ENCODE measurements around the gene CCER1.
A peak's percentile ranks its signal among the peaks of the same experiment; 100 is the strongest.
"Not testable (repeated sequence)": the region's sequence is repeated elsewhere in the genome, so short reads cannot be mapped to it uniquely, and the experiment has no call there.

CCER1 gene, protein sequence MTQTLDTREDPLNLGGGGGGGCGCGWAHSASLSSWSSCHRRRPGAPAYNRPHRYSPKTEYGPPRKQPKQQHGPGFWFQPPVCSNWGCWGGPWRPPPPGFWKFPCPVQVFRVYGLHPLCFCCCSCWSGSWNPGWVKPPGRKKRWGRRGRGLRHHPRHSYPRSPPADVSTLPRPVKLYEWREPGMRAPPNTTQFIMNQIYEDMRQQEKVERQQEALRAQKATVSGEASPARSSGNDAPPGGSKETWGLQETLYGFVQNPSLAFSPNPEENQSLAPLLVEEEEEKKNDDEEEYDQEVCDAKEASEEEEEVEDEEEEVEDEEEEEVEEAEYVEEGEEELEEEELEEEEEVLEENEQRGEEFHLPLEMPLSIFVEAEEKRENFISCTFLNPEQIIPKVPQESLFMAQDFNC

DNA sequence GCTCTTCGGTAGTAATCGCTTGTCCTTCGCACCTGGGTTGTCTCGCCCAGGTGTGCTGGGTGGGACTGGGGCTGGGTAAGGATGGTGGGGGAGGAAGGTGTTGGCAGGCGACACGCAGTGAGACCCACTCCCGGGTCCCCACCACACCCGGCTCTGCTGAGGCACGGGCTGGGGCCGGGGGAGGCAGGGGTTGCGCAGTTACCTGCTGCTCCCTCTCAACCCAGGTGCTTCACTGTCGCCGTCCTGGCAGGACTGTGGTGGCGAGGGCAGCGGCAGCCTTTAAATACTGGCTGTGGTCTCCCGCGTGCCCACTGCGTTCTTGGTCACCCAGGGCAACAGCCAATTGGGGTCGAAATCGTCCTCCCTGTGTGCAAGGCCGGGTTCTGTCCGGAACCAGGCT is at the start of gene CCER1:
CCER1 (minus strand) TSS at position 256 of the 400 bp plus-strand sequence. CDS start 434 bp downstream, outside the sequence.
- no peak for DNase-seq

DNA sequence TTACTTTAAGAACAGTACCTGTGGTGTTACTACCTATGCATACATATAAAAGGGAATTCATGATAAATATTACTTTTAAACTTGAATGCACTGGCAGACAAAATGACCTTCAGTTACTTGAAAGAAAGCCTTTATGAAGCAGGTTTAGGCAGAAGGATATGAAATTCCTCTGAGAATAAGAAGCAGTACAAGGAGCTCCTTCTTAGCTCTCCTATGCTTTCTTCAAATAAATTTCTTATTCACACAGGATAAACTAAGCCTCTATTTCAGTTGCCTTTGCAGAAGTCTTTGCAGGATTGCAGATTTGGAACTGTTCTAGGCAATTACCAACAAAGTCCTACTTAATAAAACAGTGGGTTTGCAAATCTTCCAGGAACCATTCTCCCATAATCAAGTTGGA is 48.8 kb upstream of the CCER1 start:
- no peak for DNase-seq

DNA sequence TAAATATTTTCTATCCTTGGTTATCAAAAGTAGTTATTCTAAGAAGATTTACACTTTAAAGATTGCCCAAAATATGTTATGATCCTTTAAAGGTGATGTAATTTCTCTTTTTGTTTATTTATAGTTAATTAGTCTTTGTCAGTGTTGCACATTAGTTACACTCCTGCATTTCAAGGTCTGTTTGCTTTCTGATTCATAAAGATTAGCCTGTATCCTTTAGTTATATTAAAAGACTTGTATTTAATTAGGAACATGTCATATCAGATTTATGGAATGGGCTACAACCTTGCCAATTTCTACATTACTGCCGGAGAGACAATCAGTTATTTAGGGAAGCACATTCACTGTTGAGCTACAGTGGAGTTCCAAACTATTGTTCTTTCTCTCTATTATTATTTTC is 46.3 kb upstream of the CCER1 start:
- no peak for DNase-seq

DNA sequence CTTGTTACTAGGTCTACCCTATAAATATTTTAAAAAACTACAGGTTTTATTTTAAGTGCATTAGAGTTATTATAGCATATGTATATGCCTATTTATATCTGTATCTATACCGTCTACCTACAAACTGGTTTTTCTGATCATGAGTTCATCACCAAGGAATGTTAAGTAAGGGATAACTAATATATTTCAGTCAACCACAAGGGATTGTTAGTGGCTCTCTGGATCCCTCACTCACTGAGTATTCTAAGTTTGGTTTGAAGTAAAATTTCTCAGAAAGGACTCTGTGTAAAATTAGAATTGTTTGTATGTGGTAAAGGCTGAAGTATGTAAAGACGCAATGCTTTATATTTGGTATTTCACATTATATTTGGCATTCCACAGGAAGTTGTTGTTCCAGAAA is 45.0 kb upstream of the CCER1 start:
- DNase-seq = no peak

DNA sequence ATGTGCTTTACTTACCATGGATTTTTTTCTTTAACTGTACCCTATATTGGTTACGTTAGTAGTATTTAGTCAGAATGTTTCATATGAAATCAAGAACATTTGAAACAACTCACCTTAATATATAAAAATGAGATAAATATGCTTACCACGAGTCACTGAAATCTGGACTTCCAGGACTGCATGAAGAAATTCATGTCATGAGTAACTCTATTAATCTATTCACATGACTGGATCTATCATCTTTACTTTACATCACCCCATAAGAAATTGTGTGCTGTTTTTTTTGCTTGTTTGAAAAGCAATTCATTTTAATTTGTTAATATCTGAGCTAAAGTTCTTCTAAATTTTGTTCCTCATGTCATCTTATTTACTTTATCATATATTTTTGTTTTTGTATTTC is 44.6 kb upstream of the CCER1 start:
- no peak for DNase-seq

DNA sequence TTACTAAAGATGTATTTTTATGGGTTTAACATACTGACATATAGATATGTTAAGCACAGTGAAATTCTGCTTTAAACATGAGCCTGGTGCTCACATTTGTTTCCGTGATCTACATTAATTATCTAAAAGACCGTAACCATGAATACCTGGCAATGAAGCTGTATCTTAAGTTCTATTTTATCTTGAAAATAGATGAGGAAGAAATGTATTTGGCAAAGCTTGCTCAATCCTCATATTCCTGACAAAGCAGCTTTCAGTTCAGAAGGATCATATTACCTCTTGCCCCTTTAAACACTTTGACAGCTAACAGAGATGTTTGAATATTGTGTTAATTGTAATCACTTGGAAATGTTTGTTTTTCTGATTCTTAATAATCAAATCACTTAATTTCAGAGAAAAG is 40.0 kb upstream of the CCER1 start:
- no peak for DNase-seq

DNA sequence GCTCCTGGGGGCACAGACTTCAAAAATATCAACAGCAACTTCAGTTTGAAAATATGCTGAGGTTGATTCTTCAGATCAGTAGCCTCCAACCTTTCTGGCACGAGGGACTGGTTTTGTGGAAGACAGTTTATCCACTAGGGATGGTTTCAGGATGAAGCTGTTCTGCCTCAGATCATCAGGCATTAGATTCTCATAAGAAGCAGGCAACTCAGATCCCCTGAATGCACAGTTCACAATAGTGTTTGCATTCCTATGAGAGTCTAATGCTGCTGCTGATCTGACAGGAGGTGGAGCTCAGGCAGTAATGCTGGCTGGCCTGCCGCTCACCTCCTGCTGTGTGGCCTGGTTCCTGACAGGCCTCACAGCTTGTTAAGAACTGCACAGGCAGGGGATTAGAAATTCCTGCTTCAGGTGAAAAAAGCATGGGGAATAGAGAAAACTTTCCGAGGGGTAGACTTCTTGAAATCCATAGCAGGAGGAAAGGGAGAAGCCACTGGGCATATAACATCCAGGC is 37.0 kb upstream of the CCER1 start:
- DNase-seq = no peak

DNA sequence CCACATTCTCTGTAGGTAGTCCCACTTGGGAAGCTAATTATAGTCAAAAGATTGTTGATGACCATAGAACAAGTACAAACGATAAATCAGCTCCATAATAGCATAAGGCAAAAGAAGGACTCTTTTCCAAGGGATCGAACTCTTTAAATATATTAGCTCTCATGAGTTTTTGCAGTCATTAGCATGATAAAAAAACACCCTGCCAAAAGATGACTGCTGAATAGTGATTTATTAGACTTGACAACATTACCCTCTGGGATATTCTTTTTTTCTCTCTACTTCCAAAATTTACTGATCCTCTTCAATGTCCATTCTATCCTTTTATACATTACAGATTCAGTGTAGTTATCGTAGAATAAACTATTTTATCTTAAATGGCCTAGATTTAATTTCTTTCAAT is 35.6 kb upstream of the CCER1 start:
- no peak for DNase-seq

DNA sequence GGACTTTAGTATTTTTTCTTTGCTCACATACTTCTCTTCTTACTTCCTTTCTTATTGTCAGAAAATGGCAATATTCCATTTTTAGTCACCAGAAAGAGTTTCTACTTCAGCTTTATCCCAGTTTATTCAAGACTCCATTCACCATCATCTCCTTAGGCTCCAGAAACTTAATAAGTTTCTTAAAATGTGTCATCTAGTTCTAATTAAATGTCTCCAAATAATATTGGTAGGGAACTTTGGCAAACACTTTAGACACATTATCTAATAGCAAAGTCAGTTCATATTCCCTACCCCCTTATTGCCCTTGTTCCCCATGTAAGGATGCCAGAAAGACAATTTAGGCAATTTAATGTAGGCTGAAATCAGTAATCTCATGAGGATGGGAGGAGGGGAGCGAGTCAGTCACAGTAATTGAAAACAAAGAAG is 34.7 kb upstream of the CCER1 start:
- no peak for DNase-seq

DNA sequence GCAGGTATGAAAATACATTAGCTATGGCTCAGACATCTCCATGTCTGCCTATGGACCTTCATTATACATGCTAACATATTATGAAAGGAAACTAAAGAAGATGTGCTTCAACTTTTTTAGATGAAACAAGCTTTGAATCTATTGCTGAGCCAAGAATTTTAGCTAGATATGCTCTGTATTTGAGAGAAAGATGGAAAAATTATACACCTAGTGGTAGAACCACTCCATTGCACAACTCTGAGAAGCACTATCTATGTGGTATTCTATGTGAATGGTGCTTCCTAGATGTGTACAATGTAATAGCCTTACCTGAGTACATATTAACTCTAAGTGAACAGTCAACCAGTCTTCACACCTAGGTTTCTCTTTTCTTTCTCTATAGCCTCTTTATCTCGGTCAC is 32.5 kb upstream of the CCER1 start:
- no peak for DNase-seq

DNA sequence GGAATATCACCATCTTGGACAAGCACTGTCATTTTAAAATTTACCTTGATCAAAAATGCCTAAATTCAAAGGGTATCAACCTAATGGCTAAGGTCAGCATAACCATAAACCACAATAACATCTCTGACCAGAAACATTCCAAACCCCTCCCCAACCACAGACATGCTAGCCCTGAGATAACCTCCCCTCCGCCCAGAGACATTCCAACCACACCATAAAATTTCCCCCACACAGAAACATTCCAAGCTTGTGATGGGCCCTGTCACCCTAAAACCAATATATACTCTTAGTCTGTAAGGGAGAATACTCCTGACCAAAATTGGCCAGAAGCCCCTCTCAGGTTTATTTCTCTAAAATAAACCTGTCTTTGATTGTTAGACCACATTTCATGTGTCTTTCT is 32.1 kb upstream of the CCER1 start:
- peak; percentile 80 for DNase-seq

DNA sequence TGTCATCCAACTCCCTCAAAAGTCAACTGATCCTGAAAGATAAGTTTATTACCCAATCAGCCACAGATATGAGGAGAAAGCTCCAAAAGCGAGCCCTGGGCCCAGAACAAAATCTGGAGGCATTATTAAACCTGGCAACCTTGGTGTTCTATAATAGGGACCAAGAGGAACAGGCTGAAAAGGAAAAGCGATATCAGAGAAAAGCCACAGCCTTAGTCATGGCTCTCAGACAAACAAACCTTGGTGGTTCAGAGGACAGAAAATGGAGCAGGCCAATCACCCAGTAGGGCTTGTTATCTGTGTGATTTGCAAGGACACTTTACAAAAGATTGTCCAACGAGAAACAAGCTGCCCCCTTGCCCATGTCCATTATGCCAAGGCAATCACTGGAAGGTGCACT is 30.4 kb upstream of the CCER1 start:
- DNase-seq = not testable (repeated sequence)

DNA sequence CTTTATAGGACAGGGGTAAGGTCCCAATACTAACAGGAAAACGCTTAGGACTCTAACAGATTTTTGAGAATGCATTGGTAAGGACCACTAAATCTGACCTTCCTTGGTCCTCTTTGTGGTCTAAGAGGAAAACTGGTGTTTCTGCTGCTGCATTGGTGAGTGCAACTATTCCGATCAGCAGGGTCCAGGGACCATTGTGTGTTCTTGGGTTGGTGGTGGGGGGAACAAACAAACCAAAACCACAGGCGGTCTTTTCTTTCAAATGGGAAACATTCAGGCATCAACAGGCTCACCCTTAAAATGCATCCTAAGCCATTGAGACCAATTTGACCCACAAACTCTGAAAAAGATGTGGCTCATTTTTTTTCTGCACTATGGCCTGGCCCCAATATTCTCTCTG is 29.1 kb upstream of the CCER1 start:
- DNase-seq = no peak

DNA sequence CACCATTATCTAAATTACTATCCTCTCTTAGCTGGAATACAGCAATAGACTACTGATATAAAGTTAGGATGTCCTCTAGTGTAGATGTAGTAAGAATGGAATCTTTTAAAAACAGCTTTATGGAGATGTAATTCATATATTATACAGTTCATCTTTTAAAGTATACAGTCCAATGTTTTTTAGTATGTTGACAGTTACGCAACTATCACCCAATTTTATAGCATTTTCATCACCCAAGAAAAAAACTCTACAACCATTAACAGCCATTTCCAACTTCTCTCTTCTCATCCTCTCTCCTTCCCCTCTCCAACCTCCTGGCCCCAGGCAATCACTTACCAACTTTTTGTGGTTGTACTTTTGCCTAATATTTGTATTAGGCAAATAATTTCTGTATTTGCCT is 27.2 kb upstream of the CCER1 start:
- no peak for DNase-seq

DNA sequence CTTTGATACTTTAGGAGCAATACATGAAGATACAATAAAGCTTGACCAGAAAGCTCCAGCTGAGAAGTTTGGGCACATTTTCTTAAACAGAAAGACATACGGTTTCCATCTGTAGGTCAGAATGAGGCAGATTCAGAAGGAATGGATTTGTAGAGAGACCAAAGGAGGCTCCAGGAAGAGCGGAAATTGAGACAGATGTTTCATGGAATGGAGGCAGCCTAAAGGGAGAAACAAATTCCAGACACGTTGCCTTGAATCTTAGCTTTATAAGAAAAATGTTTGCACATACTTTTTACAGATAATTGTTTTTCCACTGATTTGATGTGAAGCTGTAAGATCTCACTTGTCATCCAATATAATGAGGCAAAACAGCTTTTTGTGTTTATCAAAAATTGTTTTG is 25.0 kb upstream of the CCER1 start:
- no peak for DNase-seq

DNA sequence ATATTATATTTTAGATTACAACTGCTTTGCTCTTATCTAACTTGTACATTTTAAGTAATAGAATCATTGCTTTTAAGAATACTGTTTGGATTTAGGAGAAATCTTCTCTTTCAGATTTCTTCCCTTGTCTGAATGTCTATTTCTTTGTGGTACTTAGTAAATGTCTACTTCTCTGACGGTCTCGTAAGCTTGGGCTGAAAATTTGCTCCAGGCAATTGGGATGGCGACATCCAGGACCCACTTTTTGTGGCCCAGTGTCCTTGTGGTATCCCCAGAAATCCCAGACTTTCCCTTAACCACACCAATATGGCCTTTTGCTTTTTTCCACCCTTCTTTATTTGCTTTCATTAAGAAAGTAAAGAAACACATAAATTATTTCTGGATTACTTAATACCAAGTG is 24.0 kb upstream of the CCER1 start:
- DNase-seq = no peak

DNA sequence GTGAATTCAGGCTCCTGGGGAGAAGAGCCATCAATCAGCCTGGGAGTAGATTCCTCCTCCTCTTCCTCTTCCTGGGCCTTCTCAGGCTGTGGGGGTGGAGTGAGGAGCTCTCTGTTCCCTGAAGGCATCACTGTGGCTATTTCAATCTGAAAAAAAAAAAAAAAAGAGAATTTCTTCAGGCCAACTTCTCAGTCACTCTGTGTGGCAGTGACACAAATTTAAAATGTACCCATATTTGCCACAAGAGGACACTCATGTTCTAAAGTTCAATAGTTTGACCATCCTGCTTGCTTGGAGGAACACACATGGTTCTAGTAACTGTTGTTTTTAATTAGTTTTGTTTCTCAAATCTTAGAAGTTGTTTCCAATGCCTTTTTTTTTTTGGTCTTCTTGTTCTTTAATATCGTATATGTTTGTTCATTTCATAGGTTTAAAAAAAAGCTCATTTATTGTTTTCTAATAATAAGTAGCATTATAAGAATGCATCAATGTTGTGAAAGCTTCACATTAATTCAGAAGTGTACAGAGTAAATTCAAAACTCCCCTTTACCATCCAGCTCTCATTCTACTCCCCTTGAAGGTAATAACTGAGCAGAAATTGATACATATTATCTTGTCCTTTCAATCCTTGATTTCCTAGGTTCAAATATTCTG is 23.3 kb upstream of the CCER1 start:
- peak; percentile 42 for DNase-seq

DNA sequence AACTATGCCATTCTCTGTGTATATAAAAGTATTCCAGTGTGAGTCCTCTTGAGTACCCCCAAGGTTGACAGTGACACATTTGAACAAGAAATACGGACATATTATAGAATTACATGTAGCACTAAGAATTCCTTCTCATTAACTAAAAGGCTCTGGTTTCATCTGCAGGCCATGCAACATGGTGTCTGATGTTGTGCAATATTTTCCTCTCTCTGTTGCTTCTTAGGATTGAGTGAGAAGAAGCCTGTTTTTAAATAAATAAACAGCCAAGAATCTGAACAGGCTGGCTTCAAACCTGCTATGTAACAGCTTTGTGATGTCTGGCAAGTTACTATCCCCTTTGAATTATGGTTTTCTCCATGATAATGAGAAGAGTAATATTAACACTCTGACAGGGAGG is 22.2 kb upstream of the CCER1 start:
- no peak for DNase-seq

DNA sequence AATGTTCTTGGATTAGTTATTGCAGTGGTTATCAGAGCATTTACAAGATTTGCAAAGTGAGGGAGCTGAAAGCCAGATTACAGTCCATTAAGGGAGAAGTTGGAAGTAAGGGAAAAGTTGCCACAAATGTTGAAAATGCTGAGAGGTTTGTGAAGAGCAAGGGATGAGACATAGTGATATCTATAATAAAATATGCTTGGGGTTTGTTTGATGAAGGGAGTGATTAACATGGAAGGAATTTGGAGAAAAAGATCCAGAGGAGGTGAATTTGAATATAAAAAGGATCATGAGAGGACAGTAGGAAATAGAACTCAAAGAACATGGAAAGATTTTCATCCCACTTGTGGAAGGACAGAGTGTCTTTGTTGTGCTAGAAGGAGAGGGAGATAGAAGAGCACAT is 19.3 kb upstream of the CCER1 start:
- DNase-seq = peak; percentile 55

DNA sequence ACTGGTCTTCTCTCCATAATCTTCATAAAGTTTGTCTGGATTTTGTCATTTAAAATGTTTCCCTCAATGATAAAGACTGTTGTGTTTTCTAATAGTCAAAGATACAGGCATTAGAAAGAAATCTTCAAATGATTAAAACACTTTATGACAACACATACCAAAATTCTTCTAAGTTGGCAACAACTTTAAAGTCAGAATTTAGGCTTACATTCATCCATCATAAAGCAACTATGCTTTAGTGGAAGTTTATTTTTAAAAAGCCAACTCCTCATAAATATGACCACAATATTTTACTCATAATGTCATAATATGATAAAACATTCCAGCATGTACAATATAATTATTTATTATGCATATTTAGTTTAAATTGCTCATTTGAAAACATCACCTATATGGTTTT is 17.2 kb upstream of the CCER1 start:
- no peak for DNase-seq

DNA sequence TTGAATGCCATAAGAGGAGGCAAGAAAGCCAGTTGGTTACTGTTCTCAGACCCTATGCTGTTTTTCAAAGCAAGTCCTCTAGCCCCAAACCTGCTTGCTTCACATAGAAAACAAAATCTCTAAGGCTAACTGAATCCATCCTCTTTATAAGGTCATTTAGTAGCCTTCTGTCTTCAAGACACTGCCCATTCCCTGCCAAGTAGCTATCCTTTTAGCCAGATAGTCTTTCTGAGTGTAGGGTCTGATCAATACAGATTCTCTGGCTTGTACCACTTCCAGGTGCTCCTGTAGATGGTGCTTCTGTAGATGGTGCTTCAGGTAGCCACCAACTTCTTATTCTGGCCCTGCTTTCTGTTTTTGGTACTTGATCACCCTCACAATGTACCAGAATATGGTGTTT is 15.9 kb upstream of the CCER1 start:
- no peak for DNase-seq

DNA sequence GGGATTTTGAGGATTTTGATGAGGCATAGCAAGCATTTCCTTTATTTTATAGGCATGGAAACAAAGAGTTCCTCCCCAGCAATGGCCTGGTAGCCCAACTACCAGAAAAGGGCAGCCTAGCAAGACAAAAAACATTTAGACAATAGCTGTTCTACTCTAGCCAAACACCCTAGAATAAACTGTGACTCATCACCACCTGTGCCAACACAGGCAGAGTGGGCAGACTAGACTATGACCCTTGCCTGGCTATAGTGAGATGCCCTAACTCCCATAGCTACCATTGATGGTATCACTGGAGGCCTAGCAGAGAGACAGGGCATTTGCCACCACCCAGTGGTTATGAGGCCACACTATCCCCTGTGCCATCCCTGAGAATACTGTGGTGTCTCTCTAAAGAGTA is 15.5 kb upstream of the CCER1 start:
- DNase-seq = no peak

DNA sequence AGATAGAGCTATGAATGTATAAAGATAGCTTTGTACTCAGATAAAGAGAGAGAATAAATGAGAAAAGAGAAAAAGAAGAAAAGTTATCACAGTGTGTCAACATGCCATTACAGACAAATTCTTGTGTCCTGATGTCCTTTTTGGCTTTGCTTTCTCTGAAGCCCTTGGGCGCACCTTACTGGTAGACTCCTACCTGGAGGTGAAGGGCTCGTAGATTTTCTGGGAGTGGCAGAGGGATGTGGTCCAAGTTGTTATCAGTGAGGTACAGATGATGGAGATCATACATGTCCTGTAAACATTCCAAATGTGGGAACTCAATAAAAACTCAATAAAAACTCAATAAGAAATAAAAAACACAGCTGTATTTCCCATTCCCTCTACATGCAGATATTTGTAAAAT is 14.9 kb upstream of the CCER1 start:
- DNase-seq = no peak

DNA sequence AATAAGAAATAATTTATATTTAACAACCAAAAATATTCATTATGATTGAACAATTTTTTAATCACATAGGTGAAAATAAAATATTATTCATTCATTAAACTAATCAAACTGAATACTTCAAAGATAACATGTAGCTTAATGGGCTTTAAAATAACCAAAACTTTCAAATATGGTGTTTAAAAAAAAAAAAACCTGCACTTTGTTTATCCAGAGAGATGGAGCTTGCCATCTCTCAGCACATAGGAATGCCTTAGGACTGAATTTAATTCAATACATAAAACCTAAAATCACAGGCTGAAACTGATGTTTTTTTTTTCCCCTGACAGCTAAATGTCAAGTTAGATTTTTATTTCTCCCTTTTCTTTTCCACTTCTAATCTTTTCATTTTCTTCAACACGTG is 14.4 kb upstream of the CCER1 start:
- DNase-seq = no peak

DNA sequence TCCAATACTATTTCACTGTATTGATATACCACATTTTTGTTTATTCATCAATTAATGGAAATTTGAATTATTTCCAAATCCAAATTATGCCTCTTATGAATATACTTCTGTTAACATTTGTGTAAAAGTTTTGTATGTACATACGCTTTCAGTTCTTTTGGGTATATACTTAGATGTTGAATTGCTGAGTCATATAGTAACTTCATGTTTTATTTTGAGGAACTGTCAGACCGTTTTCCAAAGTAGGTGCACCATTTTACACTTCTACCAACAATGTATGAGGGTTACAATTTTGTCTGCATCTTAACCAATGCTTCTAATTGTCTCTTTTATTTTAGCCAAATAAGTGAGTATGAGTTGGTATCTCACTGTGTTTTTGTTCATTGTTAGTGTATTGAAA is 10.2 kb upstream of the CCER1 start:
- DNase-seq = no peak

Data from NCI-H226 (cell line).